C4-2B (cell line): ENCODE data around the gene TSHB.

Experiments used
- CTCF ChIP-seq: fragments of 450-650 bp; conservative IDR thresholded peaks from 2 replicates; pipeline ENCODE4 v1.5.1; 2017; ENCODE audit warnings: mild to moderate bottlenecking
- ZFX ChIP-seq: fragments of 450-650 bp; IDR thresholded peaks from 2 replicates; pipeline ENCODE4 v1.6.1; 2017

GRCh38 chr1:115077286-115077983 lies 47.8 kb downstream of the TSHB start:
- TF ChIP-seq CTCF (no peak), ZFX (no peak)
